Tibial nerve (tissue), 4 donors: ENCODE data around the gene MID2.

Experiments used
- CTCF ChIP-seq, 5 experiments: fragments of 200-600 bp in 3 of 5; fragments of 450-650 bp in 2 of 5; sonication (generic) in 3 of 5; IDR thresholded peaks; one replicate each; pipeline ENCODE4 v1.5.1; 2016 to 2019; ENCODE audit warnings: antibody characterized with exemption in 5 of 5, mild to moderate bottlenecking in 3 of 5, moderate library complexity in 2 of 5
- EP300 ChIP-seq, 2 donors: sonication (generic); formaldehyde crosslinking; IDR thresholded peaks; one replicate each; pipeline ENCODE4 v1.6.1; 2017; ENCODE audit warnings: antibody characterized with exemption in 2 of 2, mild to moderate bottlenecking in 1 of 2
- POLR2A ChIP-seq, 2 donors: fragments of 450-650 bp; IDR thresholded peaks; one replicate each; pipeline ENCODE4 v1.6.1; 2017; ENCODE audit warnings: antibody characterized with exemption in 2 of 2, mild to moderate bottlenecking in 2 of 2, moderate library complexity in 2 of 2

GRCh38 chrX:107776649-107777535, 48.8 kb upstream of the MID2 start:
- peak; percentile 54 to 90 (median 72) for TF ChIP-seq CTCF (IDR thresholded peaks at IDR 0.05)
- TF ChIP-seq POLR2A (IDR thresholded peaks at IDR 0.05): peak in 1 of 2 donors; percentile 31
- TF ChIP-seq EP300 (IDR thresholded peaks at IDR 0.05): peak in 1 of 2 donors; percentile 64
